H1 (cell line): ENCODE results near the gene NEDD9. TPM values are rescaled to one million over a fixed set of nuclear protein-coding genes. Genes with fewer than 3 reads are reported as not detected.

Experiments used
- CTCF ChIA-PET: fragments of 300-600 bp; sonication (Branson Sonifier 250); formaldehyde crosslinking; loops from one replicate; lab custom pipeline; 2021; ENCODE audit not compliant: partially characterized antibody; lab: Charles Lee
- POLR2A ChIA-PET: fragments of 300-600 bp; sonication (Branson Sonifier 250); formaldehyde crosslinking; loops from one replicate; lab custom pipeline; 2021; ENCODE audit warnings: inconsistent platforms; ENCODE audit not compliant: partially characterized antibody; lab: Charles Lee
- DNase-seq, 2 experiments: peaks; one replicate each; pipeline versions ENCODE4 v3.0.0 to v3.0.0-alpha.2; 2010 to 2022; ENCODE audit warnings: low spot score in 2 of 2, low read depth in 1 of 2, mixed read lengths in 1 of 2
- FAIRE-seq: peaks from 2 replicates; lab custom pipeline; 2011; peaks lifted over from hg19 to GRCh38; lab: Jason Lieb, UNC
- H2AFZ ChIP-seq: 2 replicates; pipeline ENCODE4 v1.8.1; 2012; ENCODE audit warnings: low read length, inconsistent platforms
- H2AK5ac ChIP-seq: 2 replicates; pipeline ENCODE4 v1.6.1; 2013; ENCODE audit warnings: low read depth, low read length
- H2BK120ac ChIP-seq: replicated peaks from 2 replicates; pipeline ENCODE3; 2013; ENCODE audit warnings: low read depth, low read length, inconsistent platforms
- H2BK12ac ChIP-seq: 2 replicates; pipeline ENCODE4 v1.6.1; 2013; ENCODE audit warnings: low read depth, low read length
- H2BK15ac ChIP-seq: 2 replicates; pipeline ENCODE4 v1.6.1; 2013; ENCODE audit warnings: low read length
- H2BK20ac ChIP-seq: 2 replicates; pipeline ENCODE4 v1.6.1; 2013; ENCODE audit warnings: low read length
- H2BK5ac ChIP-seq: 2 replicates; pipeline ENCODE4 v1.6.1; 2013; ENCODE audit warnings: low read depth, low read length
- H3K14ac ChIP-seq: 2 replicates; pipeline ENCODE4 v1.6.1; 2013; ENCODE audit warnings: inconsistent platforms; ENCODE audit not compliant: insufficient read length
- H3K18ac ChIP-seq: 2 replicates; pipeline ENCODE4 v1.6.1; 2013; ENCODE audit warnings: low read length; ENCODE audit errors: extremely low read depth
- H3K23ac ChIP-seq: 2 replicates; pipeline ENCODE4 v1.6.1; 2013; ENCODE audit warnings: inconsistent platforms; ENCODE audit not compliant: insufficient read length
- H3K23me2 ChIP-seq: 2 replicates; pipeline ENCODE4 v1.6.1; 2013; ENCODE audit warnings: low read depth, low read length
- H3K27ac ChIP-seq: 2 replicates; pipeline ENCODE4 v1.6.1; 2011; ENCODE audit warnings: low read depth, low read length, inconsistent platforms
- H3K27me3 ChIP-seq, 4 experiments: replicated peaks in 1 of 4; 1 replicate in 1 of 4; 2 replicates in 3 of 4; pipeline versions ENCODE4 v1.6.1 to v1.8.1; 2011 to 2013; ENCODE audit warnings: low read length in 3 of 4, mild to moderate bottlenecking in 3 of 4, inconsistent platforms in 2 of 4, mixed read lengths in 2 of 4, moderate library complexity in 1 of 4; ENCODE audit not compliant: control insufficient read depth in 3 of 4, insufficient read depth in 3 of 4; ENCODE audit errors: extremely low read depth in 1 of 4
- H3K36me3 ChIP-seq, 4 experiments: 2 replicates each; pipeline versions ENCODE4 v1.6.1 to v1.8.1; 2011 to 2013; ENCODE audit warnings: mild to moderate bottlenecking in 4 of 4, low read length in 3 of 4, moderate library complexity in 2 of 4, control low read depth in 1 of 4, inconsistent platforms in 1 of 4; ENCODE audit not compliant: insufficient read depth in 4 of 4, control insufficient read depth in 2 of 4
- H3K4ac ChIP-seq: replicated peaks from 2 replicates; pipeline ENCODE3; 2013; ENCODE audit warnings: low read length, low read depth, mixed read lengths, inconsistent platforms; ENCODE audit not compliant: insufficient read length
- H3K4me1 ChIP-seq, 4 experiments: replicated peaks in 1 of 4; 1 replicate in 1 of 4; 2 replicates in 3 of 4; pipeline versions ENCODE4 v1.6.1 to v1.8.1; 2011 to 2013; ENCODE audit warnings: low read length in 3 of 4, inconsistent platforms in 2 of 4, mixed read lengths in 1 of 4; ENCODE audit not compliant: insufficient read depth in 4 of 4, control insufficient read depth in 3 of 4
- H3K4me2 ChIP-seq, 2 experiments: 2 replicates each; pipeline versions ENCODE4 v1.6.1 to v1.8.1; 2011 to 2013; ENCODE audit warnings: low read depth in 2 of 2, low read length in 2 of 2, control low read depth in 1 of 2, inconsistent platforms in 1 of 2, mild to moderate bottlenecking in 1 of 2; ENCODE audit not compliant: insufficient read depth in 1 of 2
- H3K4me3 ChIP-seq, 4 experiments: fragments of 200-600, 300-600 bp in 1 of 4; sonication (generic), shearing (Covaris generic), sonication (Bioruptor Twin) in 1 of 4; 2 replicates each; pipeline versions ENCODE4 v1.5.1 to v1.8.1; 2011 to 2016; ENCODE audit warnings: low read length in 4 of 4, low read depth in 3 of 4, control low read depth in 2 of 4, inconsistent platforms in 2 of 4, mild to moderate bottlenecking in 2 of 4, mixed read lengths in 1 of 4, moderate library complexity in 1 of 4; ENCODE audit not compliant: insufficient read depth in 2 of 4; ENCODE audit errors: extremely low read depth in 1 of 4
- H3K56ac ChIP-seq: replicated peaks from 2 replicates; pipeline ENCODE3; 2013; ENCODE audit warnings: low read depth, mild to moderate bottlenecking, mixed read lengths, low read length, inconsistent platforms; ENCODE audit not compliant: insufficient read length
- H3K79me1 ChIP-seq: 2 replicates; pipeline ENCODE4 v1.6.1; 2013; ENCODE audit warnings: low read depth, low read length, control low read depth
- H3K79me2 ChIP-seq, 2 experiments: 2 replicates each; pipeline versions ENCODE4 v1.6.1 to v1.8.1; 2012 to 2013; ENCODE audit warnings: low read length in 2 of 2, mild to moderate bottlenecking in 2 of 2, inconsistent platforms in 1 of 2; ENCODE audit not compliant: insufficient read depth in 2 of 2, control insufficient read depth in 1 of 2
- H3K9ac ChIP-seq, 4 experiments: replicated peaks in 1 of 4; 1 replicate in 1 of 4; 2 replicates in 3 of 4; pipeline versions ENCODE4 v1.6.1 to v1.8.1; 2011 to 2013; ENCODE audit warnings: low read depth in 3 of 4, low read length in 3 of 4, control low read depth in 2 of 4, mild to moderate bottlenecking in 2 of 4, moderate library complexity in 2 of 4, inconsistent platforms in 1 of 4; ENCODE audit errors: extremely low read depth in 1 of 4
- H3K9me3 ChIP-seq, 2 experiments: 2 replicates each; pipeline versions ENCODE4 v1.6.1 to v1.8.1; 2012 to 2013; ENCODE audit warnings: mild to moderate bottlenecking in 2 of 2, moderate library complexity in 2 of 2, control low read depth in 1 of 2, inconsistent platforms in 1 of 2, low read depth in 1 of 2, low read length in 1 of 2, mixed read lengths in 1 of 2; ENCODE audit not compliant: insufficient read depth in 2 of 2
- H4K20me1 ChIP-seq, 2 experiments: replicated peaks in 1 of 2; 2 replicates each; pipeline versions ENCODE3 to v1.8.1; 2011 to 2013; ENCODE audit warnings: inconsistent platforms in 2 of 2, low read length in 2 of 2, mild to moderate bottlenecking in 1 of 2; ENCODE audit not compliant: insufficient read depth in 2 of 2, control insufficient read depth in 1 of 2
- H4K5ac ChIP-seq: 2 replicates; pipeline ENCODE4 v1.6.1; 2013; ENCODE audit warnings: low read length, low read depth, mixed read lengths, inconsistent platforms; ENCODE audit not compliant: insufficient read length
- H4K8ac ChIP-seq: 2 replicates; pipeline ENCODE4 v1.8.0; 2013; ENCODE audit warnings: mild to moderate bottlenecking, moderate library complexity, low read length, inconsistent platforms; ENCODE audit not compliant: insufficient read depth; ENCODE audit errors: extremely low read depth
- H4K91ac ChIP-seq: replicated peaks from 2 replicates; pipeline ENCODE3; 2013; ENCODE audit warnings: low read length, mixed read lengths, inconsistent platforms; ENCODE audit not compliant: insufficient read length
- HDAC6 ChIP-seq: IDR thresholded peaks from one replicate; pipeline ENCODE4 v1.7.1; 2012; ENCODE audit warnings: low read depth, mild to moderate bottlenecking, inconsistent platforms, low read length, moderate library complexity
- KDM4A ChIP-seq: IDR thresholded peaks from one replicate; pipeline ENCODE4 v1.7.1; 2012; ENCODE audit warnings: low read depth, mild to moderate bottlenecking, moderate library complexity, low read length, inconsistent platforms; ENCODE audit not compliant: severe bottlenecking
- RBBP5 ChIP-seq: IDR thresholded peaks from 2 replicates; pipeline ENCODE4 v1.7.1; 2012; ENCODE audit warnings: low read depth, mild to moderate bottlenecking, inconsistent platforms, low read length, moderate library complexity, borderline replicate concordance
- RNF2 ChIP-seq: fragments of 200-900, 300-1000 bp; sonication (generic); IDR thresholded peaks from 2 replicates; pipeline ENCODE4 v1.7.1; 2016; ENCODE audit warnings: borderline replicate concordance, low read depth, mild to moderate bottlenecking, antibody characterized with exemption, low read length; ENCODE audit not compliant: poor library complexity, severe bottlenecking; ENCODE audit errors: missing control alignments
- SIRT6 ChIP-seq: IDR thresholded peaks from one replicate; pipeline ENCODE4 v1.7.1; 2012; ENCODE audit warnings: low read length, inconsistent platforms
- SRF ChIP-seq: IDR thresholded peaks from 2 replicates; pipeline ENCODE4 v1.6.1; 2011; ENCODE audit warnings: mild to moderate bottlenecking, low read depth, low read length, moderate library complexity
- TAF7 ChIP-seq: optimal IDR thresholded peaks from 2 replicates; pipeline ENCODE3; 2011; ENCODE audit warnings: low read depth, mild to moderate bottlenecking, inconsistent platforms, low read length, moderate library complexity, borderline replicate concordance
- TCF12 ChIP-seq: IDR thresholded peaks from 2 replicates; pipeline ENCODE4 v1.6.1; 2011; ENCODE audit warnings: low read depth, mild to moderate bottlenecking, low read length
- WGBS, 2 experiments: shearing (Covaris generic) in 1 of 2; methylation state at CpG; one replicate each; pipeline versions ENCODE4 v1.1.6 to v1.1.7; 2013 to 2015; ENCODE audit warnings: low lambda C conversion rate in 2 of 2, mixed read lengths in 2 of 2, inconsistent platforms in 1 of 2, low coverage in 1 of 2, missing lambda C conversion rate in 1 of 2; ENCODE audit not compliant: insufficient replicate concordance in 2 of 2, insufficient coverage in 1 of 2, insufficient read length in 1 of 2; ENCODE audit errors: extremely low coverage in 1 of 2, missing lambda C conversion rate in 1 of 2; 5-methylcytosine and 5-hydroxymethylcytosine counted together
- polyA plus RNA-seq, 7 experiments: library from polyadenylated mRNA; depleted of rRNA in 3 of 7; stranded (reverse) in 5 of 7; unstranded in 2 of 7; fragments of >200 nt in 5 of 7; fragments of 200-250 nt in 2 of 7; gene quantifications; 1 replicate in 5 of 7; 2 replicates in 1 of 7; 4 replicates in 1 of 7; pipeline versions ENCODE4 v1.2.1 to v1.2.3, GENCODE V29; 2011 to 2013; ENCODE audit warnings: missing spikeins in 2 of 7, mixed read lengths in 2 of 7
- total RNA-seq: library from RNA; stranded (reverse); fragmentation: NEBNext Ultra II Directional; extraction: Animal tissue kit (Norgen Biotek cat#: 25700); gene quantifications from 2 replicates; pipeline ENCODE4 v1.2.1, GENCODE V29; 2021

The NEDD9 gene
- total and polyA plus RNA-seq, 2 of the 8 experiments (the other 6 are each of a cell fraction or from before 2014, with no cell fraction given): 3.6 to 12.0 TPM

- H3K27ac ChIP-seq: no peak overlapping the region
- no peak overlapping the region for H3K4me3 ChIP-seq
- H3K23ac ChIP-seq: no peak overlapping the region
- H3K4me2 ChIP-seq: no peak overlapping the region
- H2BK12ac ChIP-seq: no peak overlapping the region
- no peaks in the 10 kb centered on the region for H3K36me3 ChIP-seq
- DNase-seq (no peak), FAIRE-seq (no peak)
- H4K91ac ChIP-seq: no peak overlapping the region
- no peaks in the 10 kb centered on the region for H3K27me3 ChIP-seq
- H3K23me2 ChIP-seq: no peaks in the 10 kb centered on the region
- H3K9ac ChIP-seq: no peak overlapping the region
- no peak overlapping the region for H4K8ac ChIP-seq
- H4K5ac ChIP-seq: no peak overlapping the region
- no peak overlapping the region for H2BK120ac ChIP-seq
- no peaks in the 10 kb centered on the region for H4K20me1 ChIP-seq
- H3K4me1 ChIP-seq: peaks cover 0 to 7% (median under 1%) of the 10 kb centered on the region in 4 experiments; a peak in 3 of 7 replicates
- no peak overlapping the region for H2BK20ac ChIP-seq
- H3K4ac ChIP-seq: no peak overlapping the region
- TF ChIP-seq KDM4A (no peak), RBBP5 (no peak), SRF (no peak), TAF7 (no peak), RNF2 (no peak), HDAC6 (no peak), SIRT6 (no peak), TCF12 (no peak)
- H2BK15ac ChIP-seq: no peak overlapping the region
- H3K9me3 ChIP-seq: no peaks in the 10 kb centered on the region
- no peak overlapping the region for H2AFZ ChIP-seq
- peaks cover 2% of the 10 kb centered on the region; the same call in 1 of the 2 replicates for H3K79me1 ChIP-seq
- H3K56ac ChIP-seq: no peak overlapping the region
- no peaks in the 10 kb centered on the region for H3K79me2 ChIP-seq
- H3K14ac ChIP-seq: no peak overlapping the region
- CTCF ChIA-PET: interaction anchor here (0.7 to 1.1 kb wide), 3 partner anchors 18 to 131 kb away, joined by 3 to 4 read pairs (median 3); partner anchors contain the start of gene SMIM13
- H2BK5ac ChIP-seq: no peak overlapping the region
- 0 out of 2 replicates have a peak overlapping the region, but pooled peaks have one; percentile 43 for H2AK5ac ChIP-seq
- no peak overlapping the region for H3K18ac ChIP-seq
- POLR2A ChIA-PET: no interaction called here
- whole genome bisulfite sequencing, 2 experiments: 94% methylated on average over 9 of the region's 9 CpGs; no CpG with 5 or more reads in 1 of the 2 experiments
Observed at GRCh38 chr6:11224252-11224965, 8.1 kb downstream of the NEDD9 start.
